WTC11 (cell line): ENCODE measurements around the gene KIAA0753. TPM values are rescaled to one million over a fixed set of nuclear protein-coding genes. Genes with fewer than 3 reads are reported as not detected.

ENCODE experiments used
- ATAC-seq: fragments of 200-7000 bp; cut with Tn5 transposase; 2 replicates; pipeline ENCODE4 v1.10.0; 2021; ENCODE audit warnings: mild to moderate bottlenecking, moderate library complexity
- CTCF ChIA-PET: fragments of 300-600 bp; sonication (Branson Sonifier 250); formaldehyde crosslinking; loops from one replicate; lab custom pipeline; 2021; ENCODE audit warnings: antibody characterized with exemption; lab: Charles Lee
- POLR2A ChIA-PET: fragments of 350-600 bp; sonication (Branson Sonifier 250); formaldehyde crosslinking; loops from one replicate; lab custom pipeline; 2021; ENCODE audit warnings: antibody characterized with exemption; lab: Charles Lee
- DNase-seq: peaks from one replicate; pipeline ENCODE4 v3.0.0; 2021; ENCODE audit warnings: low spot score
- H3K27ac Mint-ChIP-seq: 2 replicates; pipeline ENCODE4 v1.8.0; 2021; ENCODE audit warnings: mixed read lengths
- H3K27me3 Mint-ChIP-seq: 2 replicates; pipeline ENCODE4 v1.8.0; 2021; ENCODE audit warnings: low read depth, mild to moderate bottlenecking, moderate library complexity, mixed read lengths
- H3K36me3 Mint-ChIP-seq: 2 replicates; pipeline ENCODE4 v1.8.0; 2021; ENCODE audit warnings: mixed read lengths
- H3K4me1 Mint-ChIP-seq: 2 replicates; pipeline ENCODE4 v1.8.0; 2022; ENCODE audit warnings: mixed read lengths
- H3K4me3 Mint-ChIP-seq: 2 replicates; pipeline ENCODE4 v1.8.0; 2021; ENCODE audit warnings: mild to moderate bottlenecking, moderate library complexity, mixed read lengths
- H3K9me3 Mint-ChIP-seq: 2 replicates; pipeline ENCODE4 v1.8.0; 2021; ENCODE audit warnings: mixed read lengths
- FOXJ3 ChIP-seq: sonication (generic); formaldehyde crosslinking; IDR thresholded peaks from 2 replicates; pipeline ENCODE4 v1.9.0; 2021; ENCODE audit warnings: missing genetic modification reagents, mild to moderate bottlenecking, borderline replicate concordance
- FOXP4 ChIP-seq: sonication (generic); formaldehyde crosslinking; IDR thresholded peaks from 2 replicates; pipeline ENCODE4 v1.8.0; 2022; ENCODE audit warnings: mild to moderate bottlenecking, missing genetic modification reagents
- NFE2L1 ChIP-seq: sonication (generic); formaldehyde crosslinking; IDR thresholded peaks from 2 replicates; pipeline ENCODE4 v1.8.1; 2023; ENCODE audit warnings: missing genetic modification reagents
- NFYB ChIP-seq: sonication (generic); formaldehyde crosslinking; conservative IDR thresholded peaks from 2 replicates; pipeline ENCODE4 v1.8.0; 2022; ENCODE audit warnings: low read depth, missing genetic modification reagents
- PREB ChIP-seq: sonication (generic); formaldehyde crosslinking; IDR thresholded peaks from 2 replicates; pipeline ENCODE4 v1.8.1; 2022; ENCODE audit warnings: mild to moderate bottlenecking, missing genetic modification reagents, moderate library complexity, borderline replicate concordance
- SMAD4 ChIP-seq: sonication (generic); formaldehyde crosslinking; IDR thresholded peaks from 2 replicates; pipeline ENCODE4 v1.8.0; 2022; ENCODE audit warnings: mild to moderate bottlenecking, missing genetic modification reagents
- ZNF232 ChIP-seq: sonication (generic); formaldehyde crosslinking; IDR thresholded peaks from 2 replicates; pipeline ENCODE4 v1.8.0; 2022; ENCODE audit warnings: mild to moderate bottlenecking, missing genetic modification reagents
- ZNF317 ChIP-seq: sonication (generic); formaldehyde crosslinking; IDR thresholded peaks from 2 replicates; pipeline ENCODE4 v1.8.1; 2023; ENCODE audit warnings: low read depth, mild to moderate bottlenecking, moderate library complexity, missing genetic modification reagents, borderline replicate concordance
- ZNF396 ChIP-seq: fragments of 250-450 bp; sonication (Bioruptor Pico); IDR thresholded peaks from 2 replicates; pipeline ENCODE4 v1.8.0; 2021; ENCODE audit warnings: mild to moderate bottlenecking, moderate library complexity, borderline replicate concordance
- total RNA-seq: library from RNA; stranded (reverse); gene quantifications from 3 replicates; pipeline ENCODE4 v1.2.3, GENCODE V29; 2021
- TF ChIP-seq, protein P1 (sequence below): fragments of 250-450 bp; sonication (Bioruptor Pico); IDR thresholded peaks from 2 replicates; pipeline ENCODE4 v2.1.2; 2022; ENCODE audit warnings: mild to moderate bottlenecking, moderate library complexity
- TF ChIP-seq, protein P2 (sequence below): sonication (generic); formaldehyde crosslinking; IDR thresholded peaks from 2 replicates; pipeline ENCODE4 v1.8.1; 2023; ENCODE audit warnings: mild to moderate bottlenecking, missing genetic modification reagents
- TF ChIP-seq, protein P3 (sequence below): sonication (generic); formaldehyde crosslinking; IDR thresholded peaks from 2 replicates; pipeline ENCODE4 v1.8.0; 2022; ENCODE audit warnings: missing genetic modification reagents

Gene KIAA0753
- total RNA-seq, 1 experiment from 2014 or later = 22.8 TPM

GRCh38 chr17:6651354-6651918 lies 10.9 kb upstream of the KIAA0753 start, which contains the start of the genes C17orf100 and MED31 (continued):
- TF ChIP-seq, protein P1, sequence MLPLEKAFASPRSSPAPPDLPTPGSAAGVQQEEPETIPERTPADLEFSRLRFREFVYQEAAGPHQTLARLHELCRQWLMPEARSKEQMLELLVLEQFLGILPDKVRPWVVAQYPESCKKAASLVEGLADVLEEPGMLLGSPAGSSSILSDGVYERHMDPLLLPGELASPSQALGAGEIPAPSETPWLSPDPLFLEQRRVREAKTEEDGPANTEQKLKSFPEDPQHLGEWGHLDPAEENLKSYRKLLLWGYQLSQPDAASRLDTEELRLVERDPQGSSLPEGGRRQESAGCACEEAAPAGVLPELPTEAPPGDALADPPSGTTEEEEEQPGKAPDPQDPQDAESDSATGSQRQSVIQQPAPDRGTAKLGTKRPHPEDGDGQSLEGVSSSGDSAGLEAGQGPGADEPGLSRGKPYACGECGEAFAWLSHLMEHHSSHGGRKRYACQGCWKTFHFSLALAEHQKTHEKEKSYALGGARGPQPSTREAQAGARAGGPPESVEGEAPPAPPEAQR = no peak
- no peak for TF ChIP-seq ZNF396
- TF ChIP-seq, all 79 proteins: peak for 4

- 0 out of 2 replicates have a peak overlapping the region, but pooled peaks have one; percentile 7 for H3K4me3 Mint-ChIP-seq
- H3K9me3 Mint-ChIP-seq = no peaks in the 10 kb centered on the region
- peak overlapping the region; percentile 60; the same call in 1 of the 2 replicates for H3K27ac Mint-ChIP-seq
- peaks cover 45% of the 10 kb centered on the region for H3K36me3 Mint-ChIP-seq
- ATAC-seq = peak; percentile 11; the same call in 1 of the 2 replicates
- POLR2A ChIA-PET = no interaction called here
- peaks cover 28% of the 10 kb centered on the region for H3K4me1 Mint-ChIP-seq
- no peak for DNase-seq
- H3K27me3 Mint-ChIP-seq = peaks cover 3% of the 10 kb centered on the region; the same call in 1 of the 2 replicates
- TF ChIP-seq FOXP4 (CRISPR knock-in tag) = no peak
- TF ChIP-seq, protein P2, sequence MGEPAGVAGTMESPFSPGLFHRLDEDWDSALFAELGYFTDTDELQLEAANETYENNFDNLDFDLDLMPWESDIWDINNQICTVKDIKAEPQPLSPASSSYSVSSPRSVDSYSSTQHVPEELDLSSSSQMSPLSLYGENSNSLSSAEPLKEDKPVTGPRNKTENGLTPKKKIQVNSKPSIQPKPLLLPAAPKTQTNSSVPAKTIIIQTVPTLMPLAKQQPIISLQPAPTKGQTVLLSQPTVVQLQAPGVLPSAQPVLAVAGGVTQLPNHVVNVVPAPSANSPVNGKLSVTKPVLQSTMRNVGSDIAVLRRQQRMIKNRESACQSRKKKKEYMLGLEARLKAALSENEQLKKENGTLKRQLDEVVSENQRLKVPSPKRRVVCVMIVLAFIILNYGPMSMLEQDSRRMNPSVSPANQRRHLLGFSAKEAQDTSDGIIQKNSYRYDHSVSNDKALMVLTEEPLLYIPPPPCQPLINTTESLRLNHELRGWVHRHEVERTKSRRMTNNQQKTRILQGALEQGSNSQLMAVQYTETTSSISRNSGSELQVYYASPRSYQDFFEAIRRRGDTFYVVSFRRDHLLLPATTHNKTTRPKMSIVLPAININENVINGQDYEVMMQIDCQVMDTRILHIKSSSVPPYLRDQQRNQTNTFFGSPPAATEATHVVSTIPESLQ (CRISPR knock-in tag) = no peak
- TF ChIP-seq NFE2L1 (CRISPR knock-in tag) = no peak
- TF ChIP-seq NFYB (CRISPR knock-in tag) = no peak
- TF ChIP-seq, protein P3, sequence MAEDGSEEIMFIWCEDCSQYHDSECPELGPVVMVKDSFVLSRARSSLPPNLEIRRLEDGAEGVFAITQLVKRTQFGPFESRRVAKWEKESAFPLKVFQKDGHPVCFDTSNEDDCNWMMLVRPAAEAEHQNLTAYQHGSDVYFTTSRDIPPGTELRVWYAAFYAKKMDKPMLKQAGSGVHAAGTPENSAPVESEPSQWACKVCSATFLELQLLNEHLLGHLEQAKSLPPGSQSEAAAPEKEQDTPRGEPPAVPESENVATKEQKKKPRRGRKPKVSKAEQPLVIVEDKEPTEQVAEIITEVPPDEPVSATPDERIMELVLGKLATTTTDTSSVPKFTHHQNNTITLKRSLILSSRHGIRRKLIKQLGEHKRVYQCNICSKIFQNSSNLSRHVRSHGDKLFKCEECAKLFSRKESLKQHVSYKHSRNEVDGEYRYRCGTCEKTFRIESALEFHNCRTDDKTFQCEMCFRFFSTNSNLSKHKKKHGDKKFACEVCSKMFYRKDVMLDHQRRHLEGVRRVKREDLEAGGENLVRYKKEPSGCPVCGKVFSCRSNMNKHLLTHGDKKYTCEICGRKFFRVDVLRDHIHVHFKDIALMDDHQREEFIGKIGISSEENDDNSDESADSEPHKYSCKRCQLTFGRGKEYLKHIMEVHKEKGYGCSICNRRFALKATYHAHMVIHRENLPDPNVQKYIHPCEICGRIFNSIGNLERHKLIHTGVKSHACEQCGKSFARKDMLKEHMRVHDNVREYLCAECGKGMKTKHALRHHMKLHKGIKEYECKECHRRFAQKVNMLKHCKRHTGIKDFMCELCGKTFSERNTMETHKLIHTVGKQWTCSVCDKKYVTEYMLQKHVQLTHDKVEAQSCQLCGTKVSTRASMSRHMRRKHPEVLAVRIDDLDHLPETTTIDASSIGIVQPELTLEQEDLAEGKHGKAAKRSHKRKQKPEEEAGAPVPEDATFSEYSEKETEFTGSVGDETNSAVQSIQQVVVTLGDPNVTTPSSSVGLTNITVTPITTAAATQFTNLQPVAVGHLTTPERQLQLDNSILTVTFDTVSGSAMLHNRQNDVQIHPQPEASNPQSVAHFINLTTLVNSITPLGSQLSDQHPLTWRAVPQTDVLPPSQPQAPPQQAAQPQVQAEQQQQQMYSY (CRISPR knock-in tag) = no peak
- TF ChIP-seq SMAD4 = no peak
- no peak for TF ChIP-seq FOXJ3 (CRISPR knock-in tag)
- no peak for TF ChIP-seq PREB
- TF ChIP-seq ZNF317 (CRISPR knock-in tag) = no peak
- no peak for TF ChIP-seq ZNF232 (CRISPR knock-in tag)
- CTCF ChIA-PET = interaction anchor here (0.6 to 1.2 kb wide), 7 partner anchors 9 to 502 kb away, joined by 3 to 5 read pairs (median 3); partner anchors contain the start of genes KIAA0753 and PIMREG
These were observed 7.7 kb upstream of the KIAA0753 start for GRCh38 chr17:6648181-6648580.
